H1 (cell line): ENCODE data around the gene CDC42SE2. TPM values are rescaled to one million over a fixed set of nuclear protein-coding genes. Genes with fewer than 3 reads are reported as not detected.

Experiments
- CTCF ChIA-PET: fragments of 300-600 bp; sonication (Branson Sonifier 250); formaldehyde crosslinking; loops from one replicate; lab custom pipeline; 2021; ENCODE audit not compliant: partially characterized antibody; lab: Charles Lee
- POLR2A ChIA-PET: fragments of 300-600 bp; sonication (Branson Sonifier 250); formaldehyde crosslinking; loops from one replicate; lab custom pipeline; 2021; ENCODE audit warnings: inconsistent platforms; ENCODE audit not compliant: partially characterized antibody; lab: Charles Lee
- DNase-seq, 2 experiments: peaks; one replicate each; pipeline versions ENCODE4 v3.0.0 to v3.0.0-alpha.2; 2010 to 2022; ENCODE audit warnings: low spot score in 2 of 2, low read depth in 1 of 2, mixed read lengths in 1 of 2
- FAIRE-seq: peaks from 2 replicates; lab custom pipeline; 2011; peaks lifted over from hg19 to GRCh38; lab: Jason Lieb, UNC
- H2AFZ ChIP-seq: 2 replicates; pipeline ENCODE4 v1.8.1; 2012; ENCODE audit warnings: low read length, inconsistent platforms
- H2AK5ac ChIP-seq: 2 replicates; pipeline ENCODE4 v1.6.1; 2013; ENCODE audit warnings: low read depth, low read length
- H2BK120ac ChIP-seq: replicated peaks from 2 replicates; pipeline ENCODE3; 2013; ENCODE audit warnings: low read depth, low read length, inconsistent platforms
- H2BK12ac ChIP-seq: 2 replicates; pipeline ENCODE4 v1.6.1; 2013; ENCODE audit warnings: low read depth, low read length
- H2BK15ac ChIP-seq: 2 replicates; pipeline ENCODE4 v1.6.1; 2013; ENCODE audit warnings: low read length
- H2BK20ac ChIP-seq: 2 replicates; pipeline ENCODE4 v1.6.1; 2013; ENCODE audit warnings: low read length
- H2BK5ac ChIP-seq: 2 replicates; pipeline ENCODE4 v1.6.1; 2013; ENCODE audit warnings: low read depth, low read length
- H3K14ac ChIP-seq: 2 replicates; pipeline ENCODE4 v1.6.1; 2013; ENCODE audit warnings: inconsistent platforms; ENCODE audit not compliant: insufficient read length
- H3K18ac ChIP-seq: 2 replicates; pipeline ENCODE4 v1.6.1; 2013; ENCODE audit warnings: low read length; ENCODE audit errors: extremely low read depth
- H3K23ac ChIP-seq: 2 replicates; pipeline ENCODE4 v1.6.1; 2013; ENCODE audit warnings: inconsistent platforms; ENCODE audit not compliant: insufficient read length
- H3K23me2 ChIP-seq: 2 replicates; pipeline ENCODE4 v1.6.1; 2013; ENCODE audit warnings: low read depth, low read length
- H3K27ac ChIP-seq: 2 replicates; pipeline ENCODE4 v1.6.1; 2011; ENCODE audit warnings: low read depth, low read length, inconsistent platforms
- H3K27me3 ChIP-seq, 4 experiments: replicated peaks in 1 of 4; 1 replicate in 1 of 4; 2 replicates in 3 of 4; pipeline versions ENCODE4 v1.6.1 to v1.8.1; 2011 to 2013; ENCODE audit warnings: low read length in 3 of 4, mild to moderate bottlenecking in 3 of 4, inconsistent platforms in 2 of 4, mixed read lengths in 2 of 4, moderate library complexity in 1 of 4; ENCODE audit not compliant: control insufficient read depth in 3 of 4, insufficient read depth in 3 of 4; ENCODE audit errors: extremely low read depth in 1 of 4
- H3K36me3 ChIP-seq, 4 experiments: 2 replicates each; pipeline versions ENCODE4 v1.6.1 to v1.8.1; 2011 to 2013; ENCODE audit warnings: mild to moderate bottlenecking in 4 of 4, low read length in 3 of 4, moderate library complexity in 2 of 4, control low read depth in 1 of 4, inconsistent platforms in 1 of 4; ENCODE audit not compliant: insufficient read depth in 4 of 4, control insufficient read depth in 2 of 4
- H3K4ac ChIP-seq: replicated peaks from 2 replicates; pipeline ENCODE3; 2013; ENCODE audit warnings: low read length, low read depth, mixed read lengths, inconsistent platforms; ENCODE audit not compliant: insufficient read length
- H3K4me1 ChIP-seq, 4 experiments: replicated peaks in 1 of 4; 1 replicate in 1 of 4; 2 replicates in 3 of 4; pipeline versions ENCODE4 v1.6.1 to v1.8.1; 2011 to 2013; ENCODE audit warnings: low read length in 3 of 4, inconsistent platforms in 2 of 4, mixed read lengths in 1 of 4; ENCODE audit not compliant: insufficient read depth in 4 of 4, control insufficient read depth in 3 of 4
- H3K4me2 ChIP-seq, 2 experiments: 2 replicates each; pipeline versions ENCODE4 v1.6.1 to v1.8.1; 2011 to 2013; ENCODE audit warnings: low read depth in 2 of 2, low read length in 2 of 2, control low read depth in 1 of 2, inconsistent platforms in 1 of 2, mild to moderate bottlenecking in 1 of 2; ENCODE audit not compliant: insufficient read depth in 1 of 2
- H3K4me3 ChIP-seq, 4 experiments: fragments of 200-600, 300-600 bp in 1 of 4; sonication (generic), shearing (Covaris generic), sonication (Bioruptor Twin) in 1 of 4; 2 replicates each; pipeline versions ENCODE4 v1.5.1 to v1.8.1; 2011 to 2016; ENCODE audit warnings: low read length in 4 of 4, low read depth in 3 of 4, control low read depth in 2 of 4, inconsistent platforms in 2 of 4, mild to moderate bottlenecking in 2 of 4, mixed read lengths in 1 of 4, moderate library complexity in 1 of 4; ENCODE audit not compliant: insufficient read depth in 2 of 4; ENCODE audit errors: extremely low read depth in 1 of 4
- H3K56ac ChIP-seq: replicated peaks from 2 replicates; pipeline ENCODE3; 2013; ENCODE audit warnings: low read depth, mild to moderate bottlenecking, mixed read lengths, low read length, inconsistent platforms; ENCODE audit not compliant: insufficient read length
- H3K79me1 ChIP-seq: 2 replicates; pipeline ENCODE4 v1.6.1; 2013; ENCODE audit warnings: low read depth, low read length, control low read depth
- H3K79me2 ChIP-seq, 2 experiments: 2 replicates each; pipeline versions ENCODE4 v1.6.1 to v1.8.1; 2012 to 2013; ENCODE audit warnings: low read length in 2 of 2, mild to moderate bottlenecking in 2 of 2, inconsistent platforms in 1 of 2; ENCODE audit not compliant: insufficient read depth in 2 of 2, control insufficient read depth in 1 of 2
- H3K9ac ChIP-seq, 4 experiments: replicated peaks in 1 of 4; 1 replicate in 1 of 4; 2 replicates in 3 of 4; pipeline versions ENCODE4 v1.6.1 to v1.8.1; 2011 to 2013; ENCODE audit warnings: low read depth in 3 of 4, low read length in 3 of 4, control low read depth in 2 of 4, mild to moderate bottlenecking in 2 of 4, moderate library complexity in 2 of 4, inconsistent platforms in 1 of 4; ENCODE audit errors: extremely low read depth in 1 of 4
- H3K9me3 ChIP-seq, 2 experiments: 2 replicates each; pipeline versions ENCODE4 v1.6.1 to v1.8.1; 2012 to 2013; ENCODE audit warnings: mild to moderate bottlenecking in 2 of 2, moderate library complexity in 2 of 2, control low read depth in 1 of 2, inconsistent platforms in 1 of 2, low read depth in 1 of 2, low read length in 1 of 2, mixed read lengths in 1 of 2; ENCODE audit not compliant: insufficient read depth in 2 of 2
- H4K20me1 ChIP-seq, 2 experiments: replicated peaks in 1 of 2; 2 replicates each; pipeline versions ENCODE3 to v1.8.1; 2011 to 2013; ENCODE audit warnings: inconsistent platforms in 2 of 2, low read length in 2 of 2, mild to moderate bottlenecking in 1 of 2; ENCODE audit not compliant: insufficient read depth in 2 of 2, control insufficient read depth in 1 of 2
- H4K5ac ChIP-seq: 2 replicates; pipeline ENCODE4 v1.6.1; 2013; ENCODE audit warnings: low read length, low read depth, mixed read lengths, inconsistent platforms; ENCODE audit not compliant: insufficient read length
- H4K8ac ChIP-seq: 2 replicates; pipeline ENCODE4 v1.8.0; 2013; ENCODE audit warnings: mild to moderate bottlenecking, moderate library complexity, low read length, inconsistent platforms; ENCODE audit not compliant: insufficient read depth; ENCODE audit errors: extremely low read depth
- H4K91ac ChIP-seq: replicated peaks from 2 replicates; pipeline ENCODE3; 2013; ENCODE audit warnings: low read length, mixed read lengths, inconsistent platforms; ENCODE audit not compliant: insufficient read length
- KDM4A ChIP-seq: IDR thresholded peaks from one replicate; pipeline ENCODE4 v1.7.1; 2012; ENCODE audit warnings: low read depth, mild to moderate bottlenecking, moderate library complexity, low read length, inconsistent platforms; ENCODE audit not compliant: severe bottlenecking
- PHF8 ChIP-seq: fragments of 200-600 bp; sonication (generic); conservative IDR thresholded peaks from 2 replicates; pipeline ENCODE4 v1.7.1; 2012; ENCODE audit warnings: low read depth, mild to moderate bottlenecking, inconsistent platforms, low read length, moderate library complexity
- RAD21 ChIP-seq, 2 experiments: IDR thresholded peaks in 1 of 2; conservative IDR thresholded peaks in 1 of 2; 2 replicates each; pipeline ENCODE4 v1.6.1; 2011; ENCODE audit warnings: low read depth in 2 of 2, low read length in 2 of 2, improper control_type of control experiment in 1 of 2, inconsistent platforms in 1 of 2, mild to moderate bottlenecking in 1 of 2, moderate library complexity in 1 of 2
- SP4 ChIP-seq: IDR thresholded peaks from 2 replicates; pipeline ENCODE4 v1.6.1; 2012; ENCODE audit warnings: low read length, inconsistent platforms
- WGBS, 2 experiments: shearing (Covaris generic) in 1 of 2; methylation state at CpG; one replicate each; pipeline versions ENCODE4 v1.1.6 to v1.1.7; 2013 to 2015; ENCODE audit warnings: low lambda C conversion rate in 2 of 2, mixed read lengths in 2 of 2, inconsistent platforms in 1 of 2, low coverage in 1 of 2, missing lambda C conversion rate in 1 of 2; ENCODE audit not compliant: insufficient replicate concordance in 2 of 2, insufficient coverage in 1 of 2, insufficient read length in 1 of 2; ENCODE audit errors: extremely low coverage in 1 of 2, missing lambda C conversion rate in 1 of 2; 5-methylcytosine and 5-hydroxymethylcytosine counted together
- polyA plus RNA-seq, 7 experiments: library from polyadenylated mRNA; depleted of rRNA in 3 of 7; stranded (reverse) in 5 of 7; unstranded in 2 of 7; fragments of >200 nt in 5 of 7; fragments of 200-250 nt in 2 of 7; gene quantifications; 1 replicate in 5 of 7; 2 replicates in 1 of 7; 4 replicates in 1 of 7; pipeline versions ENCODE4 v1.2.1 to v1.2.3, GENCODE V29; 2011 to 2013; ENCODE audit warnings: missing spikeins in 2 of 7, mixed read lengths in 2 of 7
- total RNA-seq: library from RNA; stranded (reverse); fragmentation: NEBNext Ultra II Directional; extraction: Animal tissue kit (Norgen Biotek cat#: 25700); gene quantifications from 2 replicates; pipeline ENCODE4 v1.2.1, GENCODE V29; 2021

Gene CDC42SE2
- total and polyA plus RNA-seq, 2 of the 8 experiments (the other 6 are each of a cell fraction or from before 2014, with no cell fraction given), result 16.7 to 30.8 TPM

GRCh38 chr5:131379723-131380122, 115.9 kb downstream of the CDC42SE2 start:
- Histone ChIP-seq H3K14ac (no peak overlapping the region), H3K36me3 (no peaks in the 10 kb centered on the region)
- TF ChIP-seq PHF8 (no peak), KDM4A (no peak), RAD21 (IDR thresholded peaks at IDR 0.05 in 1 of 2, conservative IDR thresholded peaks at IDR 0.05 in 1 of 2; ENCODE audit: low read depth in 2 of 2, low read length in 2 of 2) (no peak), SP4 (no peak)

More at GRCh38 chr5:131379723-131380122, 115.9 kb downstream of the CDC42SE2 start:
- H3K23ac ChIP-seq, result no peak overlapping the region
- H4K8ac ChIP-seq, result no peak overlapping the region
- no peak overlapping the region for H2BK20ac ChIP-seq
- H2BK120ac ChIP-seq, result no peak overlapping the region
- no peak overlapping the region for H3K9ac ChIP-seq
- H3K9me3 ChIP-seq, result no peaks in the 10 kb centered on the region
- DNase-seq (no peak), FAIRE-seq (no peak)
- no peak overlapping the region for H2AK5ac ChIP-seq
- no peak overlapping the region for H3K27ac ChIP-seq
- H3K56ac ChIP-seq, result no peak overlapping the region
- H3K18ac ChIP-seq, result no peak overlapping the region
- ChIA-PET CTCF (interaction anchor here (0.7 to 1.7 kb wide), 2 partner anchors 11 to 109 kb away, joined by 3 to 5 read pairs; no protein-coding TSS in a partner anchor), POLR2A (no interaction called here)
- no peaks in the 10 kb centered on the region; the same call in 1 of the 2 replicates for H3K79me1 ChIP-seq
- H3K23me2 ChIP-seq, result no peaks in the 10 kb centered on the region
- 0 out of 4 replicates have a peak, but pooled peaks cover 0 to 2% of the 10 kb centered on the region in 2 experiments for H3K79me2 ChIP-seq
- H4K91ac ChIP-seq, result no peak overlapping the region
- H4K20me1 ChIP-seq, result peaks cover 0 to 6% of the 10 kb centered on the region in 2 experiments
- no peak overlapping the region for H3K4ac ChIP-seq
- peaks cover 0 to 4% (median 0%) of the 10 kb centered on the region in 4 experiments; a peak in 1 of 7 replicates for H3K4me1 ChIP-seq
- no peaks in the 10 kb centered on the region for H3K27me3 ChIP-seq
- H3K4me2 ChIP-seq, result no peak overlapping the region
- no peak overlapping the region for H2BK15ac ChIP-seq
- 81% methylated on average over 7 of the region's 7 CpGs; no CpG with 5 or more reads in 1 of the 2 experiments for WGBS, 2 experiments
- H2AFZ ChIP-seq, result no peak overlapping the region
- no peak overlapping the region for H2BK12ac ChIP-seq
- no peak overlapping the region for H2BK5ac ChIP-seq
- no peak overlapping the region for H3K4me3 ChIP-seq
- H4K5ac ChIP-seq, result no peak overlapping the region
